ENCODE results near the gene VAMP1. TPM values are rescaled to one million over a fixed set of nuclear protein-coding genes. Genes with fewer than 3 reads are reported as not detected.
A peak's percentile ranks its signal among the peaks of the same experiment; 100 is the strongest.
"Not testable (repeated sequence)": the region's sequence is repeated elsewhere in the genome, so short reads cannot be mapped to it uniquely, and the experiment has no call there.

The VAMP1 gene
- total RNA-seq, 4 donors from 2014 or later = 2.1 to 5.4 (median 3.7) TPM

GRCh38 chr12:6469092-6469491, 1.4 kb downstream of the VAMP1 start:
- H3K27ac ChIP-seq = no peak overlapping the region
- H3K4me3 ChIP-seq = peak overlapping the region; percentile 53
- 71% methylated on average over 6 of the region's 6 CpGs for WGBS

GRCh38 chr12:6468283-6468575, 2.2 kb downstream of the VAMP1 start:
- Histone ChIP-seq H3K36me3 (peaks cover 28% of the 10 kb centered on the region), H3K4me3 (no peak overlapping the region), H3K27ac (no peak overlapping the region), H3K27me3 (no peaks in the 10 kb centered on the region), H3K4me1 (peaks cover 37% of the 10 kb centered on the region), H3K9me3 (no peaks in the 10 kb centered on the region)
- no peak for DNase-seq (ENCODE audit: low spot score in 2 of 2)
- TF ChIP-seq POLR2A (IDR thresholded peaks at IDR 0.05) (no peak), EP300 (IDR thresholded peaks at IDR 0.05) (no peak), POLR2AphosphoS5 (IDR thresholded peaks at IDR 0.05) (no peak)

More at GRCh38 chr12:6469092-6469491, 1.4 kb downstream of the VAMP1 start:
- TF ChIP-seq EP300 (IDR thresholded peaks at IDR 0.05) (no peak), CTCF (IDR thresholded peaks at IDR 0.05) (no peak), POLR2A (IDR thresholded peaks at IDR 0.05) (no peak), POLR2AphosphoS5 (IDR thresholded peaks at IDR 0.05) (no peak)
- no peaks in the 10 kb centered on the region for H3K9me3 ChIP-seq
- peaks cover 37% of the 10 kb centered on the region for H3K4me1 ChIP-seq
- H3K36me3 ChIP-seq = peaks cover 19% of the 10 kb centered on the region
- H3K27me3 ChIP-seq = no peaks in the 10 kb centered on the region
- no peak for DNase-seq (ENCODE audit: low spot score in 2 of 2)

GRCh38 chr12:6467571-6468282, 2.8 kb downstream of the VAMP1 start:
- peaks cover 41% of the 10 kb centered on the region for H3K4me1 ChIP-seq
- H3K27me3 ChIP-seq; H3K27ac ChIP-seq; H3K9me3 ChIP-seq; H3K4me3 ChIP-seq; DNase-seq (ENCODE audit: low spot score in 2 of 2): not testable (repeated sequence)
- peaks cover 33% of the 10 kb centered on the region for H3K36me3 ChIP-seq
- WGBS = 96% methylated on average over 9 of the region's 9 CpGs

- not testable (repeated sequence) for H3K27me3 ChIP-seq; H3K27ac ChIP-seq; DNase-seq (ENCODE audit: low spot score in 2 of 2); H3K4me3 ChIP-seq; H3K9me3 ChIP-seq
- WGBS = 92% methylated on average over 4 of the region's 4 CpGs
- H3K36me3 ChIP-seq = peaks cover 43% of the 10 kb centered on the region
- peaks cover 47% of the 10 kb centered on the region for H3K4me1 ChIP-seq
Observed at GRCh38 chr12:6466751-6467150, 3.7 kb downstream of the VAMP1 start.

- TF ChIP-seq CTCF (IDR thresholded peaks at IDR 0.05) (no peak), POLR2AphosphoS5 (IDR thresholded peaks at IDR 0.05) (no peak), POLR2A (IDR thresholded peaks at IDR 0.05) (no peak), EP300 (IDR thresholded peaks at IDR 0.05) (no peak)
- H3K4me1 ChIP-seq = peaks cover 48% of the 10 kb centered on the region
- 85% methylated on average over 5 of the region's 5 CpGs for WGBS
- no peaks in the 10 kb centered on the region for H3K9me3 ChIP-seq
- no peak for DNase-seq (ENCODE audit: low spot score in 2 of 2)
- H3K4me3 ChIP-seq = no peak overlapping the region
- H3K27me3 ChIP-seq = no peaks in the 10 kb centered on the region
- H3K36me3 ChIP-seq = peaks cover 48% of the 10 kb centered on the region
- H3K27ac ChIP-seq = no peak overlapping the region
Observed at GRCh38 chr12:6466184-6466573, 4.3 kb downstream of the VAMP1 start.

GRCh38 chr12:6465467-6466183, 4.9 kb downstream of the VAMP1 start:
- DNase-seq (ENCODE audit: low spot score in 2 of 2) = no peak
- 51% methylated on average over 6 of the region's 6 CpGs for WGBS
- H3K36me3 ChIP-seq = peaks cover 54% of the 10 kb centered on the region
- H3K9me3 ChIP-seq = no peaks in the 10 kb centered on the region
- no peak for TF ChIP-seq EP300 (IDR thresholded peaks at IDR 0.05)
- peak; percentile 75 to 93 for TF ChIP-seq CTCF (IDR thresholded peaks at IDR 0.05)
- H3K27ac ChIP-seq = no peak overlapping the region
- no peaks in the 10 kb centered on the region for H3K27me3 ChIP-seq
- peaks cover 49% of the 10 kb centered on the region for H3K4me1 ChIP-seq
- H3K4me3 ChIP-seq = no peak overlapping the region
